Skeletal muscle tissue (tissue), 4 donors: ENCODE data around the gene LRRC55. TPM values are rescaled to one million over a fixed set of nuclear protein-coding genes. Genes with fewer than 3 reads are reported as not detected.

Experiments
- H3K27ac ChIP-seq: one replicate; pipeline ENCODE4 v1.7.0; 2013; ENCODE audit warnings: mild to moderate bottlenecking, low read depth, low read length, inconsistent platforms
- H3K27me3 ChIP-seq, 3 donors: one replicate each; pipeline ENCODE4 v1.7.0; 2013; ENCODE audit warnings: low read length in 3 of 3; ENCODE audit not compliant: control insufficient read depth in 3 of 3, insufficient read depth in 3 of 3
- H3K36me3 ChIP-seq, 3 donors: one replicate each; pipeline ENCODE4 v1.7.0; 2013; ENCODE audit warnings: low read length in 3 of 3; ENCODE audit not compliant: control insufficient read depth in 3 of 3, insufficient read depth in 3 of 3
- H3K4me1 ChIP-seq, 3 donors: one replicate each; pipeline ENCODE4 v1.7.0; 2013; ENCODE audit warnings: low read length in 3 of 3, mild to moderate bottlenecking in 3 of 3; ENCODE audit not compliant: control insufficient read depth in 3 of 3, insufficient read depth in 3 of 3
- H3K4me3 ChIP-seq, 3 donors: one replicate each; pipeline ENCODE4 v1.7.0; 2013; ENCODE audit warnings: low read length in 3 of 3
- H3K9ac ChIP-seq, 3 donors: one replicate each; pipeline ENCODE4 v1.7.0; 2013; ENCODE audit warnings: low read length in 3 of 3, mild to moderate bottlenecking in 3 of 3, moderate library complexity in 2 of 3, low read depth in 1 of 3
- H3K9me3 ChIP-seq, 3 donors: one replicate each; pipeline ENCODE4 v1.7.0; 2013; ENCODE audit warnings: low read length in 3 of 3; ENCODE audit not compliant: control insufficient read depth in 3 of 3
- total RNA-seq: library from RNA; depleted of rRNA; stranded (reverse); fragments of >200 nt; gene quantifications from one replicate; pipeline ENCODE4 v1.2.3, GENCODE V29; 2014
- donor health status: Osteomylitis.

Gene LRRC55
- total RNA-seq, 1 donor from 2014 or later, result under 0.01 TPM

DNA sequence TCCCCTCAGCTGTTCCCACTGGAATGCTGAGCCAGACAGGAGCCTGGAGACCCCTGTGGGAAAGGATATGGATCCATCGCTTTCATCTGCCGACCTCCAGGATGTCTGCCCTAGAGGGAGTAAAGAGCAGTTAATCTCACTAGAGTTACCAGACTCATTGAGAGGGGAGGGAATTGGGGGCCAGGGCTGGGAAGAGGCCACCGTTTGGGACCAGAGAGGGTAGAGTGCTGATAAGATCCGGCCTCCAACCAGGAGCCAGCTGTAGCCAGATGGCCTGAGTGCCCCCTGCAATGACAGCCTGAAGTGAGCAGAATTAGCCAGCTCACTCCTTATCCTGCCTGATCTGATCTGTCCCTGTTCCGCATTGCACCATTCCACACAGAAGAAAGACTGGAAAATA is 59.0 kb downstream of the LRRC55 start:
- H3K27ac ChIP-seq, result no peak overlapping the region
- H3K4me1 ChIP-seq, result peaks cover 7 to 11% (median 10%) of the 10 kb centered on the region in 3 donors
- H3K9me3 ChIP-seq, result no peaks in the 10 kb centered on the region
- no peak overlapping the region for H3K4me3 ChIP-seq
- no peak overlapping the region for H3K9ac ChIP-seq
- peaks cover 6 to 13% (median 11%) of the 10 kb centered on the region in 3 donors for H3K27me3 ChIP-seq
- no peaks in the 10 kb centered on the region for H3K36me3 ChIP-seq

Other genes starting within 250 kb of the LRRC55 start
- gene OR5AK2, start 193.0 kb upstream of the LRRC55 start, total RNA-seq, result not detected
- 74.6 TPM for gene APLNR, start 55.3 kb downstream of the LRRC55 start, total RNA-seq
- gene TNKS1BP1, start 143.0 kb downstream of the LRRC55 start, total RNA-seq, result 65.2 TPM
- gene SSRP1, start 153.9 kb downstream of the LRRC55 start, total RNA-seq, result 38.6 TPM
- gene P2RX3, start 156.4 kb downstream of the LRRC55 start, total RNA-seq, result 1.6 TPM
- gene PRG3, start 199.2 kb downstream of the LRRC55 start, total RNA-seq, result 2.6 TPM
- 1.0 TPM for gene PRG2, start 208.7 kb downstream of the LRRC55 start, total RNA-seq
- 15.1 TPM for gene SLC43A3, start 245.2 kb downstream of the LRRC55 start, total RNA-seq